ENCODE data around the gene CKB. TPM values are rescaled to one million over a fixed set of nuclear protein-coding genes. Genes with fewer than 3 reads are reported as not detected.

The CKB gene
- total and polyA plus RNA-seq, 2 donors = 121 to 1,521 TPM

DNA sequence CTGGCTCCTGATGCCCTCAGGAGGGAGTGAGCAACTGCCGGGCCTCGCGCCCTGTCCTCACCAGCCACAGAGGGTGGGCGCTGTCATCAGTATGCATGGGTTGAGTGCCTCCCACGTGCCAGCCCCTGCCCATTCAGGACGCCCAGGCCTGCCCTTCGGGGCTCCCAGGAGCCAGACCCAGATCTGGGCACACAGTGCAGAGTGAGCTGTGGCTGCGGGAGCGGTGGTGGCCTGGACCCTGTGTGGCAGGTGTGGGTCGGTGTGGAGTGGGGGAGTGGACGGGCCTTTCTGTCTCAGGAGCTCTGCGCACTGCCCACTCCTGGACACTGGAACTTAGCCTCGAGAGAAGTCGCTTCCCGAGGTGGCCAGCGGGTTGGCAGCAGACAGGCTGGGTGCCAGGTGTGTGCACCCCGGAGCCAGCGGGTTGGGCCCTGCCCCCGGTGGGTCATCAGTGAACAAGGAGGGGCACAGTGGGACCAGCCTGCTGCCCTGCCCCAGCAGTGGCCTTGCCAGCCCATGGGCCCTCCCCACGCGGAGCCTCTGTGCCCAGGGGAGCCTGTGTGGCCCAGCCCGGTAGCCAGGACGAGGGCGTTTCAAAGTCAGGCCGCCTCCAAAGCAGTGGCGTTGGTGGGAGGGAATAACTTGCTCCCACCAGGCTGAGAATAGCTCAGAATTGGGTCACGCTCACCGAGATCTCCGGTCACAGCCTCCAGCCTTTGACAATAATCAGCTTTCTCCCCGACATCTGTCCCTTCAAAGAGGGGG is 15.8 kb upstream of the CKB start:
- WGBS = 51% methylated on average over 30 of the region's 30 CpGs
- Histone ChIP-seq H3K27ac (ENCODE audit: low read depth) (no peak overlapping the region), H3K4me1 (ENCODE audit: insufficient read depth) (no peaks in the 10 kb centered on the region), H3K4me3 (ENCODE audit: low read depth, low read length) (no peak overlapping the region), H3K36me3 (ENCODE audit: insufficient read depth) (no peaks in the 10 kb centered on the region)
- no peak for DNase-seq (ENCODE audit: extremely low spot score)

DNA sequence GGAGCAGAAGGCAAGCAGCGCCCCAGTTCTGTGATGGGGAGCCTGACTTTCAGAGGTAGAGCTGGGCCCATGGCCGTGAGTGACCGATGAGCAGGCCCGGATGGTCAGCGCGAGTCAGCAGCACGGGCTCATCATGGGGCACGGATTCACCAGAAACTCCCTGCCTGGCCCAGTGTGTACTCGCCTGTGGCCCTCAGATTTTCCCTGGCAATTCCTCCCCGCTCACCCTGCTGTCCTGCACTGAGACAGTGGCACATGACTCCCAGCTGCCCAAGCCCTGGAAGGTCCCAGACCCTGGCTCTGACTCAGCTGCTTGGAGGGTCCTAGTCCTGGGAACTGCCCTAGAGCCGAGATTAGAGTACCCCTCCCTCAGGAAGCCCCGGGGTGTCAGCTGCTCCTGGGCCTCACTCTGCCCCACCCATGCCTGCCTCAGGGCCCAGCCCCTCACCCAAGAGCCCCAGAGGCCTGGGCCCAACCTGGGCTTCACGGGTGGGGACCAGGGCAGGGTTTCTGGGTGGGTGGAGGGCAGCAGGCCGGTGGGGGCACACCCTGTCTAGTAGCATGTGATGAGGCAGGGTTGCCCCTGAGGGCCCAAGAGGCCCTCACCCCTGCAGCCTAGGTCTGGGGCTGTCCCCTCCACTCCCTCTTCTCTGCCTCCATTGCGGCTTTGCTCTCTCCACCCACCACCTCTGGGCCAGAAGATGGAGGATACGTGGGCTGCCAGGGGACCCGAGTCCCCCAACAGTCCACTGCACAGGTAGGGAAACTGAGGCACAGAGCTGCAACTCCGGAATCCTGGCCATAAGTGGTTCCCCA is 14.8 kb upstream of the CKB start:
- DNase-seq (ENCODE audit: extremely low spot score) = no peak
- Histone ChIP-seq H3K36me3 (ENCODE audit: insufficient read depth) (no peaks in the 10 kb centered on the region), H3K27ac (ENCODE audit: low read depth) (no peak overlapping the region), H3K4me1 (ENCODE audit: insufficient read depth) (no peaks in the 10 kb centered on the region), H3K4me3 (ENCODE audit: low read depth, low read length) (no peak overlapping the region)
- 73% methylated on average over 18 of the region's 18 CpGs for WGBS

DNA sequence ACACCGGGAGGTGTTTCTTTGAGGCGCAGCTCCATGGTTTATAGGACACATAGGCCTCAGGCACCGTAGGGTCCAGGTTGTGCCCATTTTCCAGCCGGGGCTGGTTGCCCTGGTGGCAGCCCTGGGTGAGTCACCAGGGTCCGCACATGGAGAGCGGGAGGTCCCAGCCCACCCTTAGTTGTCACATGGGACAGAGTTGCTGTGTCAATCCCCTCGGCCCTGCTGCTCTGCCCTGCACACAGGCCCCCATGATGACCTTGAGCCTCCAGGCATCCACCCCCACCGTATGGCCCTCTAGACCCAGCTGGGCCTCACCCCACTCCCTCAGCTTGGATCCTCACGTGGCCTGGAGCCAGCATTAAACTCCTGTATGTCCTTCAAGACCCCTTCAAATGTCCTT is 14.1 kb upstream of the CKB start:
- no peak for DNase-seq (ENCODE audit: extremely low spot score)
- no peak overlapping the region for H3K27ac ChIP-seq (ENCODE audit: low read depth)
- H3K36me3 ChIP-seq (ENCODE audit: insufficient read depth) = no peaks in the 10 kb centered on the region
- H3K4me1 ChIP-seq (ENCODE audit: insufficient read depth) = no peaks in the 10 kb centered on the region
- no peak overlapping the region for H3K4me3 ChIP-seq (ENCODE audit: low read depth, low read length)
- 77% methylated on average over 9 of the region's 9 CpGs for WGBS

DNA sequence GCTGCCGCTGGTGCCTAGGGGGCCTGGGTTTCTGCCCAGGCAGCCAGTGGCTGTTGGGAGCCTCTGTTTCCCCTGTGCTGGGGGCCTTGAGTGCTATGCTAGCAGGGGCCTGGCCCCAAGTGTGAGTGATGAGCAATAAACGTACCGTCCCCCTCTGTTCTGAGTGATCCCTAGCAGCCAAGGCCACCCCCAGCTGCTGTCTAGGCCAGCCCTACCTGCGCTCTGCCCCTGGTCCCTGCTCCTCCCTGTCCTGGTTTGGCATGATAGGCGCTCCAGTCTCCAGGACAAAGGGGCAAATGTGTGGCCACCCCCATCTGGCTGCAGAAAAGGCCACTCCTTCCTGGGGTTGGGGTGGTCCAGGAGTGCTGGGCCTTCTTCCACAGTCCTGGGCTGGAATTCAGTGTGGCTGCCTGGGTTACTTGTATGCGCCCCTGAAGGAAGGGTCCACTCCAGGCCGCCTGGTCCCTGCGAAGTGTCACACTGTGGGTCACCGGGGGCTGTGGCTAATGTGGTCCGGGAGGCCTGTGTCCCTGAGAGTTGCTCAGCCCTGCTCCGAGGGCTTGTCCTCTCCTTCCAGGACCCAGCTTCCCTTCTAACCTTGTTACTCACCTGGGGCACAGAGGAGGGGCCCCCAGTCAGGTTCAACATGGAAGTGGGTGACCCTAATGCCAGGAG is 13.4 kb upstream of the CKB start:
- H3K27ac ChIP-seq (ENCODE audit: low read depth) = no peak overlapping the region
- H3K4me1 ChIP-seq (ENCODE audit: insufficient read depth) = no peaks in the 10 kb centered on the region
- H3K36me3 ChIP-seq (ENCODE audit: insufficient read depth) = no peaks in the 10 kb centered on the region
- DNase-seq (ENCODE audit: extremely low spot score) = no peak
- H3K4me3 ChIP-seq (ENCODE audit: low read depth, low read length) = no peak overlapping the region
- 84% methylated on average over 11 of the region's 11 CpGs for WGBS

DNA sequence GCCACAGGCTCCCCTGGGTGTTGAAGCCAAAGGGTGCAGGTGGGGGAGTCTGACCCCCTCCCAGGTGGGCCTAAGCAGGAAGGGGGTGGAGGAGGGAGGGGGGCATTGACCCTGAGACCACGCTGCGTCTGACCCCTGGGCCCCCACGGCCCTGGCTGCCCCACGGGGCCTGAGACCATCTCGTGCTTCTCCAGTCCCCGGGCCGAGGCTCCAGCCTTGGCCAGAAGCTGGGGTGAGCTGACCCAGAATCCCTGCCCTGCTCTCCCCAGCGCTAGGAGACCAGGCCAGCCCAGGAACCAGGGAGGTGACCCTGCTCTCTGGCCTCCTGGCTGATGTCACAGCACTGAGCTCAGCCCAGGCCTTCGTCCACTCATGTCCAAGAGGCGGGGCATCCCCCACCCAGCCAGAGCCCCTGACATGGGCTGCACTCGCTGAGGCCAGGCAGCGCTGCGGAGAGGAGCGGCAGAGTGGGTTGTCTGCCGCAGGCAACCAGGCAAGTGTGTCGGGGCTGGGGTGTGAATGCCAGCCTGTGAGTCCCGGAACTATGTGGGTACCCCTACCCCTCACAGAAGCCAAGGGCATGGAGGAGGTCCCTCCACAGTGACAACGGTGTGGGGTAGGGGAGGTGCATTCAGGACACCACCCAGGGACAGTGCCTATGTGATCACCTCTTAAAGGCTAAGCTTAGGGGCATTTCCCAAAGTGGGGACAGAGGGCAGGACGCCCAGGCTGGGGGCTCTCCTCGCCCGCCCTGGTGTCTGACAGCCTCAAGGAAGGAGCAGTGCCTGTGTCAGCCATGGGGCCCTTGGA is 12.7 kb upstream of the CKB start:
- Histone ChIP-seq H3K36me3 (ENCODE audit: insufficient read depth) (no peaks in the 10 kb centered on the region), H3K4me3 (ENCODE audit: low read depth, low read length) (no peak overlapping the region), H3K4me1 (ENCODE audit: insufficient read depth) (no peaks in the 10 kb centered on the region), H3K27ac (ENCODE audit: low read depth) (no peak overlapping the region)
- no peak for DNase-seq (ENCODE audit: extremely low spot score)
- WGBS = 60% methylated on average over 21 of the region's 21 CpGs

DNA sequence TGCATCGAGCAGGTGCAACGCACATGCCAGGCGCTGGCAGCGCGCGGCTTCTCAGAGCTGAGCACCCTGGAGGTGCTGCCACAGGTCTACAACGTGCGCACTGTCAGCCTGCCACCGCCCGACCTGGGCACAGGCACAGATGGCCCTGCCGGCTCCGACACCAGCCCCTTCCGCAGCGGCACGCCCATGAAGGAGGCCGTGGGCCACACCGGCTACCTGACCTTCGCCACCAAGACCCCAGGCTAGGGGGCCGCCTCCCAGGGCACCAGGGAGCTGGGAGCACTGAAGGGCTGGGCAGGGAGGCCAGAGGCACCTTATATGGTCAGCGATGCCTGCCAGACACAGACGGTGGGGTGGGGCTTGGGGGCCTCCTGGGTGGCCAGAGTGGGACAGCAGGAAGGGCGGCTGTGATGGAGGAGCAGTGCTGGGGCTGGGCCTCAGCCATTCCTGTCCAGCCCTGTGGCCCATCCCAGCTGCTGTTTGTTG is 12.0 kb upstream of the CKB start:
- 71% methylated on average over 22 of the region's 22 CpGs for WGBS
- Histone ChIP-seq H3K27ac (ENCODE audit: low read depth) (no peak overlapping the region), H3K4me1 (ENCODE audit: insufficient read depth) (peaks cover 6% of the 10 kb centered on the region), H3K4me3 (ENCODE audit: low read depth, low read length) (no peak overlapping the region), H3K36me3 (ENCODE audit: insufficient read depth) (no peaks in the 10 kb centered on the region)
- DNase-seq (ENCODE audit: extremely low spot score) = no peak

DNA sequence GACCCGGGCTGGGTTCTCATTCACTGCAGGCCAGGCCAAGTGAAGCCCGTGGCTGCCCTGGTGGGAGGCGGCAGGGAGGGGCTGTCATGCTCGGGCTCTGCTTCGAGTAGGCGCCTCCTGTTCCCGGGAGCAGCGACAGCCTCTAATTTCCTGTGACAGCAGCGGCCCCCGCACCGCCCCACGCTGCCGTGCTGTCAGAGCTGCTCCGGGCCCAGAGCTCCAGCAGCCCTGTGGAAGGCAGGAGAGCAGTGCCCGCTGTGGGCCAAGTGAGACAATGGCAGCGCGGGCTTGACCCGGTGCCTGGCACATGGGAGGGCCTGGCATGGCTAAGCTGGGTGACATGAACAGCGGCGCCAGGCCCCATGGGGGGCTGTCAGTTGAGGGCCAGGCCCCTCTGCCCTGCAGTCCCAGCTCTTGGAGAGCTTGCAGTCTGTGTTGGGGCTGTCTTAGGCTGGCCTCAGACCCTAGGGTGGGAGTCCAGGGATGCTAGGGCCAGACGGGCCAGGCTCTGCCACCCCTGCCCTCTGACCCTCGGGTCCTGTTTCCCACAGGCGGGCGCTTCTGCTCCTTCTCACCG is 11.5 kb upstream of the CKB start:
- Histone ChIP-seq H3K27ac (ENCODE audit: low read depth) (no peak overlapping the region), H3K4me1 (ENCODE audit: insufficient read depth) (peaks cover 6% of the 10 kb centered on the region), H3K36me3 (ENCODE audit: insufficient read depth) (no peaks in the 10 kb centered on the region), H3K4me3 (ENCODE audit: low read depth, low read length) (no peak overlapping the region)
- WGBS = 60% methylated on average over 25 of the region's 25 CpGs
- DNase-seq (ENCODE audit: extremely low spot score) = no peak

DNA sequence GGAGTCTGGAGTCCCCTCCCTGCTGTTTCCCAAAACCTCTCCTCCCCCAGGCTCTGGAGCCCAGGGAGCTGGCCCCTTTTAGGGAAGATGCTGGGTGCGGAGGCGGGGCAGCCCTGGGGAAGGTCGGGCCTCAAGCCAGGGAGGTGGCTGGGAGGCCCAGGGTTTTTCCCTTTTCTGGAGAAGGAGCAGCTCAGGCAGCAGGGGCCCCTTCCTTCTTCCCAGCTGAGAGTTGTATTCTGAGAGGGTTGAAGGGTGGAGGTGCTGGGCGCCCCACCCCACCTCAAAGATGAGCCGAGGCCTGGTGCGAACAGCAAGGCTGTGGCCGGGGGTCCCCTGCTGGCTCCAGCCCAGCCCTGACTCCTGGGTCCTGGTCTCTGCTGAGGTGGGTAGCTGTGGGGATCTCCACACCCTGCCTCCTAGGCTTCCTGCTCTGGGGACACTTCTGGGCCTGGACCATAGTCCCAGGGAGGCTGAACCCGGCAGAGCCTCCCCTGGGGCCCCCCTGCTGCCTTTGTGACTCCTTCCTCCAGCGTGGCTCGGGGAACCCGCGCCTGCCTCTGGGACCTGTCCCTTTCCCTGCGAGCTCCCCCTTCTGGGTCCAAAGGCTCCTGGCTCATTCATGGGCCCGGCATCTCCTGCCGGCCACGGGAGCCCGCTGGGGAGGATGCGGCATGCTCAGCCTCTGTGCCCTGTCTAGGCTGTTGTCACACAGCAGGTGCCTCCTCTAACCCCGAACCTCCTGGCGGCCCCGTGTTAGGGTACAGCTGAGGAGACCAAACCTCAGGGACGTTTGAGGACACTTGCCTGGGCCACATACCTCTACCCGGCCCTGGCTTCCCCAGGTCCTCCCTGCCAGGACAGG is 10.7 kb upstream of the CKB start:
- no peak for DNase-seq (ENCODE audit: extremely low spot score)
- H3K4me3 ChIP-seq (ENCODE audit: low read depth, low read length) = no peak overlapping the region
- peaks cover 6% of the 10 kb centered on the region for H3K4me1 ChIP-seq (ENCODE audit: insufficient read depth)
- H3K36me3 ChIP-seq (ENCODE audit: insufficient read depth) = no peaks in the 10 kb centered on the region
- H3K27ac ChIP-seq (ENCODE audit: low read depth) = no peak overlapping the region
- WGBS = 46% methylated on average over 23 of the region's 23 CpGs

DNA sequence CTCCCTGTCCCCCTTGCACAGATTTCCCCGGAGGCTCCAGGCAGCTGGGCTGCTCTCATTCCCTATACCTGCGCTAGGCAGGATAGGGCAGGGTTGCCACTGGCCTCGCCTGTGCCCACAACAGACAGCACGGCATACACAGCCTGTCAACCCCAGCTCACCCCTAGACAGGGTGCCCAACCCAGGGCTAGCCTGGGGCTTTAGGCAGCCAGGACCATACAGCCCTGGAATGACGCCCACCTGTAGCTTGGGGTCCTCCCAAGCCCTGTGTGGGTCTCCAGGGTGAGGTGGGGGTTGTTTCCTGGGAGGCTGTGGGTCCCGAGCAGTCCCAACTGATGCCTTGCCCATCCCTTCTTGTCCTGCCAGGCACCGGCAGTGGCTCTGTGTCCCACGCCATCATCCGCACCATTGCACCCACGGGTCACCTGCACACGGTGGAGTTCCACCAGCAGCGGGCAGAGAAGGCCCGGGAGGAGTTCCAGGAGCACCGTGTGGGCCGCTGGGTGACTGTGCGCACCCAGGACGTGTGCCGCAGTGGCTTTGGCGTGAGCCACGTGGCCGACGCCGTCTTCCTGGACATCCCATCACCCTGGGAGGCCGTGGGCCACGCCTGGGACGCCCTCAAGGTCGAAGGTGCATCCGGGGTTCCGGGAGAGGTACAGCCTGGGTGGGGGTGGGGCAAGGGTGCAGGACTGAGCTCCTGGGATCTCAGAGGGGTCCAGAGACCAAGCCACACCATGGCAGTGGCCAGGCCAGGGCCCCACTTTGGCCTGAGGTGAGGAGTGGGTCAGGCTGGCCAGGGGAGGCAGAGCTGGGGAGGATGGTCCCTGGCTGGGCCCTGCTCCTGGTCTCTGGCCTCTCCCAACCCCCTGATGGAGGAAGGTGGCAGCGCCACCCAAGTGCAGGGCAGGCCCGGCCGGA is 9.8 kb upstream of the CKB start:
- 81% methylated on average over 32 of the region's 32 CpGs for WGBS
- Histone ChIP-seq H3K36me3 (ENCODE audit: insufficient read depth) (no peaks in the 10 kb centered on the region), H3K4me3 (ENCODE audit: low read depth, low read length) (no peak overlapping the region), H3K4me1 (ENCODE audit: insufficient read depth) (peaks cover 8% of the 10 kb centered on the region), H3K27ac (ENCODE audit: low read depth) (peak overlapping the region; percentile 0)
- no peak for DNase-seq (ENCODE audit: extremely low spot score)

DNA sequence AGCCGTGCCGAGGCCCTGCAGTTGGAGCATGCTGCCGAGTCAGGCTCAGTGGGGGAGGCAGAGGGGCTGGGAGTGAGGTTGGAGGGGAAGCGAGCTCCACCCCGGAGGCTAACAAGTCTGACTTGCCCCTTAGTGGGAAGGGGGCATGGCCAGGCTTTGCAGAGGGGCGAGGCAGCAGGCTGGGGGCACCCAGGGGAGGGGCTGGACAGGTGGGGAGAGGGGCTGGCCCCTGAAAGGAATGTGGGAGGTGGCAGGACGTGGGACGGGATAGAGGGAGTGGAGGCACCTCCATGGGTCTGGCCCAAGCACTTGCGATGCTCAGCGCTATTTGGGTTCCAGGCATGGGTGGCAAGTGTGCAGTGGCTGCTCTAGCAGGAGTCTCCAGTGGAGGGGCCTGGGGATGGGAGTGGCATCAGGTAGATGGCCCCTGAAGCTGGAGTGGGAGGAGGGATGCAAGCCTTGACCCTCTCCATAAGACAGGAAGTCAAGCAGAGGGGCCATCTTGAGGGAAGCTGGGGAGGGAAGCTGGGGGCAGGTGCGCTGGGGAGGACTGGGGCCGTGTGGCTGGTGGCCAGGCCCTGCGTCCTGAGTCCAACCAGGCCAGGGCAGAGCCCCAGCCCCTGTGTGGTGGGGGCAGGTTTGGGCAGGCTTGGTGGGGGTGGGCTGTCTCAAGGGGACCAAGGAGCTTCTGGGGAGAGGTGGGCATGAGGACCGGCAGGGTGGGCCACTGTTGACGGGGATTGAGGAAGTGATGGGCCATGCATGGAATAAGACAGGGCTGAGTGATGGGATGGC is 9.0 kb upstream of the CKB start:
- no peak for DNase-seq (ENCODE audit: extremely low spot score)
- Histone ChIP-seq H3K4me1 (ENCODE audit: insufficient read depth) (peaks cover 8% of the 10 kb centered on the region), H3K4me3 (ENCODE audit: low read depth, low read length) (no peak overlapping the region), H3K36me3 (ENCODE audit: insufficient read depth) (no peaks in the 10 kb centered on the region), H3K27ac (ENCODE audit: low read depth) (no peak overlapping the region)
- WGBS = 87% methylated on average over 15 of the region's 15 CpGs

DNA sequence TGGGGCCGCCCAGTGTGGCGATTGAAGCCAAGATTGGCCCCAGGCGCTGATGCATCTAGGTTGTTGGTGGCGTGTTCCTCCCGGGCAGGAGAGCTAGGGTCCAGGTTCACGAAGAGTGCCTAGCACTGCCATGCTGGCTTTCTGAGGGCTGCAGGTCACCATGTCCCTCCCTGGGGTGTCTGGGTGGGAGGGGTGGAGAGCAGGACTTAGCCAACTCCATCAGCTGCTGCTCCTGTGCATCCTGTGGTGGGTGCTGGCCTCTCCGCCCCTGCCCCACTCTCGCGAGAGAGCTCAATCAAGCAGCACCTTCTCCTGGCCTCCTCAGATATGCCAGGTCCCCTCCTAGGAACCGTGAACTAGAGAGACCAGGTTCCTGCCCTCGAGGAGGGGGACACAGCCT is 8.2 kb upstream of the CKB start:
- Histone ChIP-seq H3K4me1 (ENCODE audit: insufficient read depth) (peaks cover 8% of the 10 kb centered on the region), H3K36me3 (ENCODE audit: insufficient read depth) (no peaks in the 10 kb centered on the region)
- 91% methylated on average over 11 of the region's 11 CpGs for WGBS

More for the DNA sequence above, 8.2 kb upstream of the CKB start:
- Histone ChIP-seq H3K27ac (ENCODE audit: low read depth) (no peak overlapping the region), H3K4me3 (ENCODE audit: low read depth, low read length) (no peak overlapping the region)
- DNase-seq (ENCODE audit: extremely low spot score) = no peak
